Amygdala (tissue), 56 donors: ENCODE measurements around the gene LMBR1.
"Not testable (repeated sequence)": the region's sequence is repeated elsewhere in the genome, so short reads cannot be mapped to it uniquely, and the experiment has no call there.

Experiments used
- DNase-seq, 56 donors: peaks; one replicate each; lab custom pipeline; 2025; lab: John Stamatoyannopoulos, UW

The LMBR1 gene

GRCh38 chr7:156666368-156667109 lies 226.4 kb downstream of the LMBR1 start:
- no peak for DNase-seq

- no peak for DNase-seq
Observed at GRCh38 chr7:156665101-156665500, 227.9 kb downstream of the LMBR1 start.

GRCh38 chr7:156662277-156662676 lies 230.7 kb downstream of the LMBR1 start:
- DNase-seq, result no peak

- DNase-seq, result no peak
Observed at GRCh38 chr7:156661637-156662036, 231.3 kb downstream of the LMBR1 start.

- DNase-seq, result no peak
Observed at GRCh38 chr7:156659961-156660360, 233.0 kb downstream of the LMBR1 start.

- no peak for DNase-seq
Observed at GRCh38 chr7:156659203-156659602, 233.8 kb downstream of the LMBR1 start.

GRCh38 chr7:156657681-156658080 lies 235.3 kb downstream of the LMBR1 start:
- no peak for DNase-seq

GRCh38 chr7:156656598-156656997 lies 236.4 kb downstream of the LMBR1 start:
- DNase-seq, result no peak

GRCh38 chr7:156655983-156656382 lies 237.0 kb downstream of the LMBR1 start:
- no peak for DNase-seq

- DNase-seq, result no peak
Observed at GRCh38 chr7:156655251-156655650, 237.7 kb downstream of the LMBR1 start.

- DNase-seq, result no peak
Observed at GRCh38 chr7:156654511-156655234, 238.3 kb downstream of the LMBR1 start.

GRCh38 chr7:156652886-156653568 lies 240.0 kb downstream of the LMBR1 start:
- no peak for DNase-seq

- DNase-seq, result no peak
Observed at GRCh38 chr7:156651474-156651873, 241.5 kb downstream of the LMBR1 start.

- no peak for DNase-seq
Observed at GRCh38 chr7:156650042-156650441, 242.9 kb downstream of the LMBR1 start.

GRCh38 chr7:156647330-156647729 lies 245.7 kb downstream of the LMBR1 start:
- DNase-seq, result not testable (repeated sequence)

- DNase-seq, result no peak
Observed at GRCh38 chr7:156642306-156643045, 250.5 kb downstream of the LMBR1 start.

- DNase-seq, result peak in 2 of 56 donors; percentile 33 to 54
Observed at GRCh38 chr7:156640949-156641485, 252.0 kb downstream of the LMBR1 start.

GRCh38 chr7:156640257-156640948 lies 252.6 kb downstream of the LMBR1 start, which contains the start of gene RNF32:
RNF32 (plus strand) TSS chr7:156640774; CDS start chr7:156643878, 3,104 bp downstream.
- DNase-seq, result peak; percentile 35 to 94 (median 86)

GRCh38 chr7:156639426-156640256 lies 253.3 kb downstream of the LMBR1 start:
- DNase-seq, result peak in 5 of 56 donors; percentile 23 to 58 (median 43)
